ENCODE results near the gene KCNJ2.

- no peak for TF ChIP-seq CTCF (IDR thresholded peaks at IDR 0.05)
- TF ChIP-seq POLR2AphosphoS5 (IDR thresholded peaks at IDR 0.05): no peak
- TF ChIP-seq POLR2A (IDR thresholded peaks at IDR 0.05): no peak
These were observed 16.1 kb upstream of the KCNJ2 start for GRCh38 chr17:70153210-70153609.

Measured in stomach (tissue), 4 donors.